ENCODE results near the gene POLD4. TPM values are rescaled to one million over a fixed set of nuclear protein-coding genes. Genes with fewer than 3 reads are reported as not detected.

Gene POLD4
- total RNA-seq, 2 donors from 2014 or later: 82.1 to 103 TPM

- H3K4me1 ChIP-seq: peaks cover 20% of the 10 kb centered on the region
- no peak for TF ChIP-seq POLR2A (IDR thresholded peaks at IDR 0.05)
- TF ChIP-seq, protein P1, sequence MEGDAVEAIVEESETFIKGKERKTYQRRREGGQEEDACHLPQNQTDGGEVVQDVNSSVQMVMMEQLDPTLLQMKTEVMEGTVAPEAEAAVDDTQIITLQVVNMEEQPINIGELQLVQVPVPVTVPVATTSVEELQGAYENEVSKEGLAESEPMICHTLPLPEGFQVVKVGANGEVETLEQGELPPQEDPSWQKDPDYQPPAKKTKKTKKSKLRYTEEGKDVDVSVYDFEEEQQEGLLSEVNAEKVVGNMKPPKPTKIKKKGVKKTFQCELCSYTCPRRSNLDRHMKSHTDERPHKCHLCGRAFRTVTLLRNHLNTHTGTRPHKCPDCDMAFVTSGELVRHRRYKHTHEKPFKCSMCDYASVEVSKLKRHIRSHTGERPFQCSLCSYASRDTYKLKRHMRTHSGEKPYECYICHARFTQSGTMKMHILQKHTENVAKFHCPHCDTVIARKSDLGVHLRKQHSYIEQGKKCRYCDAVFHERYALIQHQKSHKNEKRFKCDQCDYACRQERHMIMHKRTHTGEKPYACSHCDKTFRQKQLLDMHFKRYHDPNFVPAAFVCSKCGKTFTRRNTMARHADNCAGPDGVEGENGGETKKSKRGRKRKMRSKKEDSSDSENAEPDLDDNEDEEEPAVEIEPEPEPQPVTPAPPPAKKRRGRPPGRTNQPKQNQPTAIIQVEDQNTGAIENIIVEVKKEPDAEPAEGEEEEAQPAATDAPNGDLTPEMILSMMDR (IDR thresholded peaks at IDR 0.05): no peak
- H3K27ac ChIP-seq: no peak overlapping the region
- no peaks in the 10 kb centered on the region for H3K27me3 ChIP-seq
- ATAC-seq (no peak), DNase-seq (no peak)
- peaks cover 0 to 7% of the 10 kb centered on the region in 2 donors for H3K36me3 ChIP-seq (replicated peaks in 1 of 2; ENCODE audit: insufficient read depth in 1 of 2, low read depth in 2 of 2)
- no peak overlapping the region for H3K4me3 ChIP-seq
- intact Hi-C loops (cut with DNase I): no loop called here
- H3K9me3 ChIP-seq: no peaks in the 10 kb centered on the region
- WGBS, 2 donors: 95 to 96% methylated on average over 20 of the region's 20 CpGs
Measured at GRCh38 chr11:67308031-67308866, 45.1 kb downstream of the POLD4 start.

GRCh38 chr11:67307545-67308001 is 45.8 kb downstream of the POLD4 start:
- Histone ChIP-seq H3K27me3 (no peaks in the 10 kb centered on the region), H3K4me1 (peaks cover 24% of the 10 kb centered on the region), H3K4me3 (no peak overlapping the region), H3K9me3 (no peaks in the 10 kb centered on the region), H3K27ac (no peak overlapping the region), H3K36me3 (replicated peaks in 1 of 2; ENCODE audit: insufficient read depth in 1 of 2, low read depth in 2 of 2) (peaks cover 0 to 7% of the 10 kb centered on the region in 2 donors)
- DNase-seq (no peak), ATAC-seq (no peak)
- intact Hi-C loops (cut with DNase I): no loop called here
- 91% methylated on average over 10 to 12 of the region's 12 CpGs for WGBS, 2 donors
- TF ChIP-seq, protein P1 (IDR thresholded peaks at IDR 0.05): no peak
- no peak for TF ChIP-seq POLR2A (IDR thresholded peaks at IDR 0.05)

- Histone ChIP-seq H3K36me3 (replicated peaks in 1 of 2; ENCODE audit: insufficient read depth in 1 of 2, low read depth in 2 of 2) (peaks cover 0 to 7% of the 10 kb centered on the region in 2 donors), H3K4me3 (no peak overlapping the region), H3K4me1 (peaks cover 27% of the 10 kb centered on the region), H3K9me3 (no peaks in the 10 kb centered on the region), H3K27ac (no peak overlapping the region), H3K27me3 (no peaks in the 10 kb centered on the region)
- DNase-seq (no peak), ATAC-seq (no peak)
- no peak for TF ChIP-seq POLR2A (IDR thresholded peaks at IDR 0.05)
- TF ChIP-seq, protein P1 (IDR thresholded peaks at IDR 0.05): no peak
- intact Hi-C loops (cut with DNase I): no loop called here
- WGBS, 2 donors: 86 to 90% methylated on average over 14 to 16 of the region's 19 CpGs
Measured at GRCh38 chr11:67306769-67307544, 46.4 kb downstream of the POLD4 start.

DNA sequence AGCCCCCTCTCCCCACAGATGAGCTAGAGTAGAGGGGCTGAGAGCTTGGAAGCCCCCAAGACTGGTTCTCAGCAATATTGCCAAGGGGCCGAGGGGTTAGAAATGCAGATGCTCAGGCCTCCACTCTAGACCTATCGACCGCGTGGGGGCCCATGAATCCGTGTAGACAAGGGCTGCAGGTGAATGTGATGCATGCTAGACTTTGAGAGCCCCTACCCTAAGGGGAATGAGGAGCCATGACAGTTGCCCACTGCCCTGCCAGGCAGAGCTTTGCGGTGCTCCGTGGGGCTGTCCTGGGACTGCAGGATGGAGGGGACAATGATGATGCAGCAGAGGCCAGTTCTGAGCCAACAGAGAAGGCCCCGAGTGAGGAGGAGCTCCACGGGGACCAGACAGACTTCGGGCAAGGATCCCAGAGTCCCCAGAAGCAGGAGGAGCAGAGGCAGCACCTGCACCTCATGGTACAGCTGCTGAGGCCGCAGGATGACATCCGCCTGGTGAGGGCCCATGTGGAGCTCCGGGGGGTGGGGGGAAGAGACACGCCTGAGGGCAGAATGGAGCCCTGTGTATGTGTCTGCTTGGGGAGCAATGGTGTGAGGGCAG is 48.7 kb downstream of the POLD4 start:
- Histone ChIP-seq H3K4me1 (peaks cover 34% of the 10 kb centered on the region), H3K27ac (peak overlapping the region in 3 of 4 donors; percentile 72 to 79 (median 75)), H3K4me3 (peak overlapping the region in 1 of 2 donors; percentile 97), H3K36me3 (replicated peaks in 1 of 2; ENCODE audit: insufficient read depth in 1 of 2, low read depth in 2 of 2) (peaks cover 0 to 7% of the 10 kb centered on the region in 2 donors), H3K9me3 (no peaks in the 10 kb centered on the region), H3K27me3 (no peaks in the 10 kb centered on the region)
- peak in 1 of 4 donors; percentile 12 for DNase-seq
- intact Hi-C loops (cut with DNase I): no loop called here
- ATAC-seq: no peak
- 75 to 81% methylated on average over 10 to 14 of the region's 14 CpGs for WGBS, 2 donors
- no peak for TF ChIP-seq POLR2A (IDR thresholded peaks at IDR 0.05)
- TF ChIP-seq, protein P1 (IDR thresholded peaks at IDR 0.05): no peak
